ENCODE measurements around the gene RHOB. TPM values are rescaled to one million over a fixed set of nuclear protein-coding genes. Genes with fewer than 3 reads are reported as not detected.
"Not testable (repeated sequence)": the region's sequence is repeated elsewhere in the genome, so short reads cannot be mapped to it uniquely, and the experiment has no call there.

Gene RHOB
- total RNA-seq, 4 donors from 2014 or later, result 1,174 to 1,482 (median 1,322) TPM

DNA sequence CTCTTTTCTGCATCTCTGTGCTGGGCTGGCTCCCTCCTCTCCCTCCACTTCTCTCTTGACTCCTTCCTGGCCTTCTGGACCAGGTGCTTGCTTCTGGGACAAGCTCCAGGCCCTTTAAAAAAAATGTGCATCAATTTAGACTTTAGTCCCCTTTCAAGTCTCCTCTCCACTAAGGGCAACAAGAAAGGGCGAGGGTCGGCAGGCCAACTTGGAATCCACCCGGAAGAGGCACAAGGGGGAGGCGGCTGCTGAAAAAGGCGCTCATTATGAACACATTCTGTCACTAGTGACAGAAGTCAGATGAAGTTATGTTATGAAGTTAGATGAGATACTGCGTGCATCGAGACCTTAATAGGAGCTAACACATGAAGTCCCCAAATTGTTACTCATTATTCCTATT is 13.6 kb upstream of the RHOB start:
- H3K36me3 ChIP-seq, result no peaks in the 10 kb centered on the region
- no peak overlapping the region for H3K27ac ChIP-seq
- TF ChIP-seq EP300 (IDR thresholded peaks at IDR 0.05) (no peak), POLR2A (IDR thresholded peaks at IDR 0.05) (no peak), POLR2AphosphoS5 (IDR thresholded peaks at IDR 0.05) (no peak)
- TF ChIP-seq, protein P1, sequence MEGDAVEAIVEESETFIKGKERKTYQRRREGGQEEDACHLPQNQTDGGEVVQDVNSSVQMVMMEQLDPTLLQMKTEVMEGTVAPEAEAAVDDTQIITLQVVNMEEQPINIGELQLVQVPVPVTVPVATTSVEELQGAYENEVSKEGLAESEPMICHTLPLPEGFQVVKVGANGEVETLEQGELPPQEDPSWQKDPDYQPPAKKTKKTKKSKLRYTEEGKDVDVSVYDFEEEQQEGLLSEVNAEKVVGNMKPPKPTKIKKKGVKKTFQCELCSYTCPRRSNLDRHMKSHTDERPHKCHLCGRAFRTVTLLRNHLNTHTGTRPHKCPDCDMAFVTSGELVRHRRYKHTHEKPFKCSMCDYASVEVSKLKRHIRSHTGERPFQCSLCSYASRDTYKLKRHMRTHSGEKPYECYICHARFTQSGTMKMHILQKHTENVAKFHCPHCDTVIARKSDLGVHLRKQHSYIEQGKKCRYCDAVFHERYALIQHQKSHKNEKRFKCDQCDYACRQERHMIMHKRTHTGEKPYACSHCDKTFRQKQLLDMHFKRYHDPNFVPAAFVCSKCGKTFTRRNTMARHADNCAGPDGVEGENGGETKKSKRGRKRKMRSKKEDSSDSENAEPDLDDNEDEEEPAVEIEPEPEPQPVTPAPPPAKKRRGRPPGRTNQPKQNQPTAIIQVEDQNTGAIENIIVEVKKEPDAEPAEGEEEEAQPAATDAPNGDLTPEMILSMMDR (IDR thresholded peaks at IDR 0.05), result no peak
- no peaks in the 10 kb centered on the region for H3K27me3 ChIP-seq
- peaks cover 0 to 19% (median 6%) of the 10 kb centered on the region in 3 donors for H3K4me1 ChIP-seq
- no peaks in the 10 kb centered on the region for H3K9me3 ChIP-seq
- no peak for ATAC-seq
- H3K4me3 ChIP-seq, result no peak overlapping the region
- WGBS, 2 donors (ENCODE audit: low coverage in 1 of 2), result 83 to 84% methylated on average over 5 to 7 of the region's 7 CpGs

DNA sequence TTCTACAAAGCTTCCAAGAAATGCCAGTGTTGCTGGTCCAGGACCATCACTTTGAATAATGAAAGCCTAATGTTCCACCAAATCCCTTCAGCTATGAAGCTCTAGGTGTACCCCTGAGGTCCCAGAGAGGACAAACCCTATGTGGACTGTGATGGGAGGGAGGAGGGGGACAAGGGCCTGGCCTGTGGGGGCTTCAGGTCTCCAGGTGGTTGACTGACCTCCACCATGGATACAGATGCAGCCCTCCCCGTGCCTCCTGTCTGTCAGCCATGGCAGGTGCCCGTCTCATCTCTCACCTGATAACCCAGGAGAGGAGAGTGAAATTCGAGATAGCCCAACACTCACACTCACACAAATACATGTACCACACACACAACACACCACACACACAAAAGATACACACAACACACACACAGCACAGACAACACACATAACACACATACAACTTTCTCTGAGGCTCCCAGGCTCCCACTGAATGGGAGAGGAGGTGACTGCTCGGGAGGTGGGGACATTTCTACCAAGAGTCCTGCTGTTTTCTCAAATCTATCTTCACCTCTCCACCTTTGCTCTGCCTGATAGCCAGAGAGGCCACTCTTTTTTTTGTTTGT is 12.8 kb upstream of the RHOB start:
- H3K27ac ChIP-seq, result no peak overlapping the region
- H3K4me3 ChIP-seq, result no peak overlapping the region
- H3K27me3 ChIP-seq, result no peaks in the 10 kb centered on the region
- TF ChIP-seq EP300 (IDR thresholded peaks at IDR 0.05) (no peak), POLR2A (IDR thresholded peaks at IDR 0.05) (no peak), POLR2AphosphoS5 (IDR thresholded peaks at IDR 0.05) (no peak)
- TF ChIP-seq, protein P1 (IDR thresholded peaks at IDR 0.05), result no peak
- H3K9me3 ChIP-seq, result no peaks in the 10 kb centered on the region
- 85% methylated on average over 3 of the region's 4 CpGs; no CpG with 5 or more reads in 1 of the 2 donors for WGBS, 2 donors (ENCODE audit: low coverage in 1 of 2)
- H3K36me3 ChIP-seq, result no peaks in the 10 kb centered on the region
- H3K4me1 ChIP-seq, result peaks cover 0 to 21% (median 6%) of the 10 kb centered on the region in 3 donors
- no peak for ATAC-seq

DNA sequence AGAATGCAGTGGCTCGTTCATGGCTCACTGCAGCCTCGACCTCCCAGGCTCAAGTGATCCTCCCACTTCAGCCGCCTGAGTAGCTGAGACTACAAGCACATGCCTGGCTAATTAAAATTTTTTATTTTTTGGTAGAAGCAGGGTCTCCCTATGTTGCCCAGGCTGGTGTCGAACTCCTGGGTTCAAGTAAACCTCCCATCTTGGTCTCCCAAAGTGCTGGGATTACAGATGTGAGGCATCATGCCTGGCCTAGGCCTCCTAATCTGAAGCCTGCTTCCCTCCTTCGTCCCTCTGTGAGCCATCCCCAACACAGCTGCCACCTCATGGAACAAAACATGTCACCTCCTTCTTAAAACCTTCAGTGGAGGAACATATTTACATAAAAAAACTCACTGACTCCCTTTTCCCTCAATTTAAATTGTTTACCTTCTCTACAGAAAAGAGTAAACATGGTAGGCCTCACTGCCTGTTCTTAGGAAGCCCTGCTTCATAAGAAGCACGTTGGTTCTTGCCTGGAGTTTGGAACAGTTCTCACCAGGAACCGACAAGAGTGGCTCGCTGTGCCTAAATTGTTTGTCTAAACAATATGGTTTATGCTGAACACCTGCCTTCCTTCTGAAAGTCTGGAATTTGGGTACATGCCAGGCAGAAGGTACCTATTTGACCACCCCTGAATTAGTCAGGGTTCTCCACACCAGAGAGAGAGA is 12.1 kb upstream of the RHOB start:
- WGBS, 2 donors (ENCODE audit: low coverage in 1 of 2), result 90 to 100% methylated on average over 1 to 5 of the region's 8 CpGs
- no peak for ATAC-seq
- no peaks in the 10 kb centered on the region for H3K9me3 ChIP-seq

GRCh38 chr2:20435456-20435855 is 11.4 kb upstream of the RHOB start:
- H3K36me3 ChIP-seq, ATAC-seq, H3K4me3 ChIP-seq, H3K9me3 ChIP-seq, H3K27me3 ChIP-seq, H3K27ac ChIP-seq: not testable (repeated sequence)
- 86 to 100% methylated on average over 2 of the region's 9 CpGs for WGBS, 2 donors (ENCODE audit: low coverage in 1 of 2)
- H3K4me1 ChIP-seq, result peaks cover 0 to 18% (median 0%) of the 10 kb centered on the region in 3 donors

More for the DNA sequence above, 12.1 kb upstream of the RHOB start:
- H3K27ac ChIP-seq, result no peak overlapping the region
- no peaks in the 10 kb centered on the region for H3K36me3 ChIP-seq
- H3K4me1 ChIP-seq, result peaks cover 0 to 20% (median 4%) of the 10 kb centered on the region in 3 donors
- no peak for TF ChIP-seq EP300 (IDR thresholded peaks at IDR 0.05)
- no peak for TF ChIP-seq POLR2A (IDR thresholded peaks at IDR 0.05)
- TF ChIP-seq POLR2AphosphoS5 (IDR thresholded peaks at IDR 0.05), result no peak
- TF ChIP-seq, protein P1 (IDR thresholded peaks at IDR 0.05), result no peak
- H3K4me3 ChIP-seq, result no peak overlapping the region
- H3K27me3 ChIP-seq, result no peaks in the 10 kb centered on the region

GRCh38 chr2:20436716-20437470 is 10.0 kb upstream of the RHOB start:
- Histone ChIP-seq H3K4me1 (peaks cover 0 to 18% (median 0%) of the 10 kb centered on the region in 3 donors), H3K27me3 (no peaks in the 10 kb centered on the region), H3K36me3 (no peaks in the 10 kb centered on the region), H3K27ac (no peak overlapping the region), H3K4me3 (no peak overlapping the region), H3K9me3 (no peaks in the 10 kb centered on the region)
- ATAC-seq, result no peak
- 87 to 96% methylated on average over 5 of the region's 7 CpGs for WGBS, 2 donors (ENCODE audit: low coverage in 1 of 2)
- TF ChIP-seq, protein P1 (IDR thresholded peaks at IDR 0.05), result no peak
- TF ChIP-seq POLR2A (IDR thresholded peaks at IDR 0.05), result no peak
- no peak for TF ChIP-seq EP300 (IDR thresholded peaks at IDR 0.05)
- TF ChIP-seq POLR2AphosphoS5 (IDR thresholded peaks at IDR 0.05), result no peak
